WI38 (cell line): Measurements from ENCODE around the gene ZNF555.
"Not testable (repeated sequence)": the region's sequence is repeated elsewhere in the genome, so short reads cannot be mapped to it uniquely, and the experiment has no call there.

Experiments
- H3K4me3 ChIP-seq: 2 replicates; pipeline ENCODE4 v1.5.1; 2011; ENCODE audit warnings: low read depth, mild to moderate bottlenecking, control low read depth, low read length
- TF ChIP-seq, protein P1 (sequence below): IDR thresholded peaks from 2 replicates; pipeline ENCODE4 v1.5.1; 2012; ENCODE audit warnings: low read depth, mild to moderate bottlenecking, control low read depth, low read length

Gene ZNF555

DNA sequence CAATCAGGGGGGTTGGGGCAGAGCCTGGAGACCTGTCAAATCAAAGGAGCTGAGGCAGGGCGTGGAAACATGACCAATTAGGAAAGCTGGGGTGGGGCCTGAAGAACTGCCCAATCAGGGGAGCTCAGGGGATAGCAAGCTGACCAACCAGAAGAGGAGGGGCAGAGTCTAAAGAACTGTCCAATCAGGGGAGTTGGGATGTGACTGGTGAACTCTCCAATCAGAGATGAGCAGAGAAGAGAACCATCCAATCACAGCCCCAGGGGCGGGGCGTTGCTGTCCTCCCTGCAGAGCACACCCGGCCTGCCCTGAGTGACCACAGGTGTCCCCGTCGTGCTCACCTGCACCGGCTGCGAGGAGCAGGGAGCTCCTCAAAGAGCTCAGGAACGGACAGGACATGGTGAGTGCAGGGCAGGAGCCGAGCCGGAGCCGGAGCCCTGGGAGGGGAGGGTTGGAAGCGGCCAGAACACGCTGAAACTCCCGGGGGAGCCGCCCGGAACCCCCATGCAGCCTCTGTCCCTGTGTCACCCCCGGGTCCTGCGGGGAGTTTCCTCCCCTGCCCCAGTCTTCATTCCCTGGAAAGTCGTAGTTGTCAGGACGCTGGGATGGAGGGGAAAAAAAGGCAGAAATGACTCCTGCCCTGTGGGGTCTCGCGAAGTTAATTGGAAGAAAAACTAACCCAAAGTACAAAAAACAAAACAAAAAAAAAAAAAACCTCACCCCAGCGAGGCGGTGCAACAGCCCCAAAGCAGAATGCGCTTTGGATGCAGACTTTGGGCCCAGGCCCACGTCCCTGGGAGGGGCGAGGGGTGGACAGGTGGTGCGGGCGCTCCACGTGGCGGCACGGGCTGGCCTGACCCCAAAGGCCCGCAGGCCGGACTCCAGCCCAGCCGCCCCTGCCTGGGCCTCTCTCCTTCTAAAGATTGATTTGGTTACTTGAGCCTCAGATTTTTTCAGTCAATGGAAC lies 26.0 kb downstream of the ZNF555 start, which contains the start of gene ZNF556:
Gene ZNF556, plus strand, starts transcription at position 311 of the 967 bp plus-strand sequence. Its CDS starts 87 bp downstream, at position 398.
- no peak within 1 kb of the TSS for H3K4me3 ChIP-seq
- TF ChIP-seq, protein P1, sequence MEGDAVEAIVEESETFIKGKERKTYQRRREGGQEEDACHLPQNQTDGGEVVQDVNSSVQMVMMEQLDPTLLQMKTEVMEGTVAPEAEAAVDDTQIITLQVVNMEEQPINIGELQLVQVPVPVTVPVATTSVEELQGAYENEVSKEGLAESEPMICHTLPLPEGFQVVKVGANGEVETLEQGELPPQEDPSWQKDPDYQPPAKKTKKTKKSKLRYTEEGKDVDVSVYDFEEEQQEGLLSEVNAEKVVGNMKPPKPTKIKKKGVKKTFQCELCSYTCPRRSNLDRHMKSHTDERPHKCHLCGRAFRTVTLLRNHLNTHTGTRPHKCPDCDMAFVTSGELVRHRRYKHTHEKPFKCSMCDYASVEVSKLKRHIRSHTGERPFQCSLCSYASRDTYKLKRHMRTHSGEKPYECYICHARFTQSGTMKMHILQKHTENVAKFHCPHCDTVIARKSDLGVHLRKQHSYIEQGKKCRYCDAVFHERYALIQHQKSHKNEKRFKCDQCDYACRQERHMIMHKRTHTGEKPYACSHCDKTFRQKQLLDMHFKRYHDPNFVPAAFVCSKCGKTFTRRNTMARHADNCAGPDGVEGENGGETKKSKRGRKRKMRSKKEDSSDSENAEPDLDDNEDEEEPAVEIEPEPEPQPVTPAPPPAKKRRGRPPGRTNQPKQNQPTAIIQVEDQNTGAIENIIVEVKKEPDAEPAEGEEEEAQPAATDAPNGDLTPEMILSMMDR, result no peak

DNA sequence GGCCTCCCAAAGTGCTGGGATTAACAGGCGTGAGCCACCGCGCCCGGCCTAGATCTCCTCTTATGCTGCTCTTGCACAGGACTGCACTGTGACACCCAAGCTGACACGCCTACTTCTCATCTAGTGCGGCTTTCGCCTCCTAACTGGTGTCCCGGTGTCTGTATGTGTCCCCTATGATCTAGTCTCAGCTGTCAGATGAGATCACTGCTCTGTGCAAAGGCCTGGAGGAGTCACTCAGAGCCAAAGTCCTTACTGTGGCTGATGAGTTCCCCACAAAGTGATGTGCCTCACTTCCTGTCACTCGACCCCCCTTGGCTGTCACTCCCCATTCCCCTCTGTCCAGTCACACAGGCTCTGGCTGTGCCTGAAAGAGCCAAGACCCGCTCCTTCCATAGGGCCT lies 28.3 kb downstream of the ZNF555 start:
- no peak overlapping the region for H3K4me3 ChIP-seq
- TF ChIP-seq, protein P1, result no peak

DNA sequence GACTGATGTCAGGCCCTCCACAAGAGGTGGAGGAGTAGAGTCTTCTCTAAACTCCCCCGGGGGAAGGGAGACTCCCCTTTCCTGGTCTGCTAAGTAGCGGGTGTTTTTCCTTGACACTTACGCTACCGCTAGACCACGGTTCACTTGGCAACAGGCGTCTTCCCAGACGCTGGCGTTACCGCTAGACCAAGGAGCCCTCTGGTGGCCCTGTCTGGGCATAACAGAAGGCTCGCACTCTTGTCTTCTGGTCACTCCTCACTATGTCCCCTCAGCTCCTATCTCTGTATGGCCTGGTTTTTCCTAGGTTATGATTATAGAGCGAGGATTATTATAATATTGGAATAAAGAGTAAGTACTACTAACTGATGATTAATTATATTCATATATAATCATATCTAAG lies 30.9 kb downstream of the ZNF555 start:
- TF ChIP-seq, protein P1, result peak; percentile 31; the same call in 1 of the 2 replicates

DNA sequence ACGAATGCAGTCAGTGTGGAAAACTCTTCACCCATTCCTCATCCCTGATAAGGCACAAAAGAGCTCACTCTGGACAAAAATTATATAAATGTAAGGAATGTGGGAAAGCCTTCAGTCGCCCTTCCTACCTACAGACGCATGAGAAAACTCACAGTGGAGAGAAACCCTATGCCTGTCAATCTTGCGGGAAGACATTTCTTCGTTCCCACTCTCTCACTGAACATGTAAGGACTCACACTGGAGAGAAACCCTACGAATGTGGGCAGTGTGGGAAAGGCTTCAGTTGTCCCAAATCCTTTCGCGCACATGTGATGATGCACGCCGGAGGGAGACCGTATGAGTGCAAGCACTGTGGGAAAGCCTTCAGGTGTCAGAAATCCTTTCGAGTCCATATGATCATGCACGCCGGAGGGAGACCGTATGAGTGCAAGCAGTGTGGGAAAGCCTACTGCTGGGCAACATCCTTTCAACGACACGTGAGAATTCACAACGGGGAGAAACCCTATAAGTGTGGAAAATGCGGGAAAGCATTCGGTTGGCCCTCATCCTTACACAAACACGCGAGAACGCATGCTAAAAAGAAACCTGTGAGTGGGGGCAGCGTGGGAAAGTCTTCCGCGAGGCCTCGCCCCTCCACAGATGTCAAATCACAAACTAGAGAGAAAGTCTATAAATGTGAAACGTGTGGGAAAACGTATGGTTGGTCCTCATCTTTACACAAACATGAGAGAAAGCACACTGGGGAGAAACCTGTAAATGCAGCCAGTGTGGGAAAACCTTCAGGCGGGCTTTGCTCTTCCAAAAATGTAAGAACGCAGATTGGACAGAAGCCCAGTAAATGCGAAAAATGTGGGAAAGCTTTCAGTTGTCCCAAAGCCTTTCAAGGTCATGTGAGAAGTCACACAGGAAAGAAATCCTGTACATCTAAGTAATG lies 36.4 kb downstream of the ZNF555 start:
- no peak overlapping the region for H3K4me3 ChIP-seq

More for the DNA sequence above, 30.9 kb downstream of the ZNF555 start:
- not testable (repeated sequence) for H3K4me3 ChIP-seq

DNA sequence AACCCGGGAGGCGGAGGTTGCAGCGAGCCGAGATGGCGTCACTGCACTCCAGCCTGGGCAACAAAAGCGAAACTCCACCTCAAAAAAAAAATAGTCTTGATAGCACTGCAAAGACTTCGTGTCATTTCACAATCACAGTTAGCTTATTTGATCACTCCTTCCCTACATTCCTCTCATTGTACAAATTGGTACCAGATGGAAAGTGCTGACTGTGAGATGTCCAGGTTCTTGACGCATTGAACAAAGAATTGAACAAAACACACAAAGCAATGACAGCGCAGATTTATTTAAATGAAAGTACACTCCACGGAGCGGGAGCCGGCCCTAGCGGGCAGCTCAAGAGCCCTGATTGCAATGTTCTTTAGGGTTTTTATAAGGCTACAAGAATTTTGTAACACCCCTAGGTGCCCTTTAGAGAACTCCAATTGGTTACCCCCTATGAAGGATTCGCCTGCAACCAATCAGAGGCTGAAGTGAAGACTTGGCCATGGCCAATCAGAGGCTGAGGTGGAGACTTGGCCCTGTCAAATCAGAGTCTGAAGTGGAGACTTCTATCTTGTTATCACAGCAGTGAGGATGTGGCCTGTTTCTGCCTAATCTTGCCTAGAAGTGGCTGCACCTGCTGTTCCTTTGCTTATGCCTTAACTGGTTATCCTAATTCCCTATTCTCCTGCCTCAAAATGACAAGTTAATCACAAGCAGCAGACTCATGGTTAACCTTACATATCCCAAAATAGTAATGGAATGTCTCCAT lies 42.6 kb downstream of the ZNF555 start:
- TF ChIP-seq, protein P1, result no peak
- H3K4me3 ChIP-seq, result no peak overlapping the region

More for the DNA sequence above, 36.4 kb downstream of the ZNF555 start:
- TF ChIP-seq, protein P1, result no peak

DNA sequence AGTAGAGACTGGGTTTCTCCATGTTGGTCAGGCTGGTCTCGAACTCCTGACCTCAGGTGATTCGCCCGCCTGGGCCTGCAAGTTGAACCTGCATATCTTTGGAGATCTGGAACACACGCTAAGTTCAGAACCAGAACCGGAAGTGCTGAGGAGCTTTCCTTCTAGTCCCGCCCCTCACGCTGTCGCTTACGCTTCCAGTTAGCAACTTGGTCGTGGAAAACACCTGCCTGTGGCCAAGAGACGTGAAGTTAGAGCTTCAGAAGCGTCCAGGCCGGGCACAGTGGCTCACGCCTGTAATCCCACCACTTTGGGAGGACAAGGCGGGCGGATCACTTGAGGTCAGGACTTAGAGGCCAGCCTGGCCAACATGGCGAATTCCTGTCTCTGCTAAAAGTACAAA lies 44.5 kb downstream of the ZNF555 start:
- TF ChIP-seq, protein P1, result no peak

More for the DNA sequence above, 44.5 kb downstream of the ZNF555 start:
- H3K4me3 ChIP-seq, result no peak overlapping the region
